Measurements from ENCODE around the gene KCNMB1.

DNA sequence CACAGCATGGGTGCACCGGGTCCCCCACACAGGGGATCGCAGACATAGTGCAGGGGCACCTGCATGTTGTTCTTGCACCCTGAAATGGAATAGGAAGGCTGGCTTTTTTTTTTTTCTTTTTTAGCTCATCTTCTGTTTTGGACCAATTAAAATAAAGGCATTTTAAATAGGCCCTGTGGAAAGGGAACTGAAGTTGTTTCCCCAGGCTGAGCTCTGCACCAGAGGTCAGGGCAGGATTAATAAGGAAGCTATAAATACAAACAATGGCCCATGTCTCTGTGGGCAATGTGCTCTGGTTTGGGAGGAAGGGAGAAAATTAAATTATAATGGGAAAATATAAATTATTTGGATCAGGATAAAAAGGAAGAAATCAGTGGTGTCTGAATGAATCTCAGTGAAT, 21.2 kb upstream of the KCNMB1 start:
- TF ChIP-seq, protein P1, sequence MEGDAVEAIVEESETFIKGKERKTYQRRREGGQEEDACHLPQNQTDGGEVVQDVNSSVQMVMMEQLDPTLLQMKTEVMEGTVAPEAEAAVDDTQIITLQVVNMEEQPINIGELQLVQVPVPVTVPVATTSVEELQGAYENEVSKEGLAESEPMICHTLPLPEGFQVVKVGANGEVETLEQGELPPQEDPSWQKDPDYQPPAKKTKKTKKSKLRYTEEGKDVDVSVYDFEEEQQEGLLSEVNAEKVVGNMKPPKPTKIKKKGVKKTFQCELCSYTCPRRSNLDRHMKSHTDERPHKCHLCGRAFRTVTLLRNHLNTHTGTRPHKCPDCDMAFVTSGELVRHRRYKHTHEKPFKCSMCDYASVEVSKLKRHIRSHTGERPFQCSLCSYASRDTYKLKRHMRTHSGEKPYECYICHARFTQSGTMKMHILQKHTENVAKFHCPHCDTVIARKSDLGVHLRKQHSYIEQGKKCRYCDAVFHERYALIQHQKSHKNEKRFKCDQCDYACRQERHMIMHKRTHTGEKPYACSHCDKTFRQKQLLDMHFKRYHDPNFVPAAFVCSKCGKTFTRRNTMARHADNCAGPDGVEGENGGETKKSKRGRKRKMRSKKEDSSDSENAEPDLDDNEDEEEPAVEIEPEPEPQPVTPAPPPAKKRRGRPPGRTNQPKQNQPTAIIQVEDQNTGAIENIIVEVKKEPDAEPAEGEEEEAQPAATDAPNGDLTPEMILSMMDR (IDR thresholded peaks at IDR 0.05; ENCODE audit: low read depth, low read length): no peak
- no peak for TF ChIP-seq POLR2A (IDR thresholded peaks at IDR 0.05; ENCODE audit: extremely low read depth, insufficient read length)
- TF ChIP-seq MYC (IDR thresholded peaks at IDR 0.05; ENCODE audit: low read depth, low read length): no peak

Data from NB4 (cell line).